ENCODE measurements around the gene BMI1.

DNA sequence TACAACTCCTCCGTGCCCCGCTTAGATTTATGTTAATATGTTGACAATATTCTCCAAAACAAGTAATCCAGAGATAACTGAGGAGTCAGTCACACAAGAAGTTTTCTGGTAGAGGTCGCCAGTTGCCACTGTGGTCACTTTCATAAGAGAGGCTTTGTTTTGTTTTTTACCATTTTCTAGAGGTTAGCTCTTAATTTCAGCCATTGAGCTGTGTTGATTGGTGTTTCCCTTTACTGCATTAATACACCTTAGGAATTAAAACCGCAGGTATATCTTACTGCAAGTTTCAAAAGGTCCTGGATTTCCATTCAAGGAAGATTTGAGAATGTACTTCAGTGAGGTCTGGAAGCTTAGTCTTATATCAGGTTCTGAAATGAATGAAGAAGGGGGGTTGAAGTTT is 3.5 kb downstream of the BMI1 start:
- TF ChIP-seq CTCF (IDR thresholded peaks at IDR 0.05) (no peak), POLR2A (IDR thresholded peaks at IDR 0.05) (no peak)
